Measurements from ENCODE around the gene C1QL4. TPM values are rescaled to one million over a fixed set of nuclear protein-coding genes. Genes with fewer than 3 reads are reported as not detected.

C1QL4 gene
- total and polyA plus RNA-seq, 5 donors: not detected

GRCh38 chr12:49332891-49333371, 4.1 kb downstream of the C1QL4 start:
- Histone ChIP-seq H3K4me3 (ENCODE audit: low read length) (no peak overlapping the region), H3K27ac (ENCODE audit: low read length) (no peak overlapping the region), H3K4me1 (ENCODE audit: control insufficient read depth, insufficient read depth, low read length) (peaks cover 2% of the 10 kb centered on the region), H3K9me3 (ENCODE audit: control insufficient read depth, low read length) (no peaks in the 10 kb centered on the region), H3K27me3 (ENCODE audit: control insufficient read depth, insufficient read depth) (no peaks in the 10 kb centered on the region)
- no peak for ATAC-seq
- 29% methylated on average over 40 of the region's 40 CpGs for WGBS
- DNase-seq: no peak
- intact Hi-C loops (cut with DNase I): loop anchor here in 1 of 4 donors (10.0 kb wide), 1 partner anchor 48 kb away; no protein-coding TSS in a partner anchor

GRCh38 chr12:49332441-49332861, 4.5 kb downstream of the C1QL4 start:
- H3K27ac ChIP-seq (ENCODE audit: low read length): no peak overlapping the region
- WGBS: 72% methylated on average over 17 of the region's 17 CpGs
- no peaks in the 10 kb centered on the region for H3K9me3 ChIP-seq (ENCODE audit: control insufficient read depth, low read length)
- H3K4me3 ChIP-seq (ENCODE audit: low read length): no peak overlapping the region
- no peak for DNase-seq
- peaks cover 2% of the 10 kb centered on the region for H3K4me1 ChIP-seq (ENCODE audit: control insufficient read depth, insufficient read depth, low read length)
- intact Hi-C loops (cut with DNase I): loop anchor here in 1 of 4 donors (10.0 kb wide), 1 partner anchor 48 kb away; no protein-coding TSS in a partner anchor
- ATAC-seq: no peak
- no peaks in the 10 kb centered on the region for H3K27me3 ChIP-seq (ENCODE audit: control insufficient read depth, insufficient read depth)

GRCh38 chr12:49331380-49332222, 5.4 kb downstream of the C1QL4 start:
- no peaks in the 10 kb centered on the region for H3K9me3 ChIP-seq (ENCODE audit: control insufficient read depth, low read length)
- peak; percentile 74 to 85 (median 85) for DNase-seq
- WGBS: 40% methylated on average over 11 of the region's 11 CpGs
- H3K4me3 ChIP-seq (ENCODE audit: low read length): no peak overlapping the region
- intact Hi-C loops (cut with DNase I): loop anchor here in 1 of 4 donors (10.0 kb wide), 1 partner anchor 47 kb away; no protein-coding TSS in a partner anchor
- H3K27me3 ChIP-seq (ENCODE audit: control insufficient read depth, insufficient read depth): no peaks in the 10 kb centered on the region
- H3K4me1 ChIP-seq (ENCODE audit: control insufficient read depth, insufficient read depth, low read length): no peaks in the 10 kb centered on the region
- peak; percentile 81 for ATAC-seq
- H3K27ac ChIP-seq (ENCODE audit: low read length): no peak overlapping the region

GRCh38 chr12:49330631-49331379, 6.2 kb downstream of the C1QL4 start:
- no peaks in the 10 kb centered on the region for H3K9me3 ChIP-seq (ENCODE audit: control insufficient read depth, low read length)
- DNase-seq (no peak), ATAC-seq (no peak)
- H3K27me3 ChIP-seq (ENCODE audit: control insufficient read depth, insufficient read depth): no peaks in the 10 kb centered on the region
- no peak overlapping the region for H3K27ac ChIP-seq (ENCODE audit: low read length)
- 77% methylated on average over 14 of the region's 14 CpGs for WGBS
- no peaks in the 10 kb centered on the region for H3K4me1 ChIP-seq (ENCODE audit: control insufficient read depth, insufficient read depth, low read length)
- intact Hi-C loops (cut with DNase I): loop anchor here in 1 of 4 donors (10.0 kb wide), 1 partner anchor 46 kb away; no protein-coding TSS in a partner anchor
- no peak overlapping the region for H3K4me3 ChIP-seq (ENCODE audit: low read length)

GRCh38 chr12:49330032-49330619, 6.9 kb downstream of the C1QL4 start:
- Histone ChIP-seq H3K27ac (ENCODE audit: low read length) (no peak overlapping the region), H3K9me3 (ENCODE audit: control insufficient read depth, low read length) (no peaks in the 10 kb centered on the region), H3K27me3 (ENCODE audit: control insufficient read depth, insufficient read depth) (no peaks in the 10 kb centered on the region), H3K4me1 (ENCODE audit: control insufficient read depth, insufficient read depth, low read length) (no peaks in the 10 kb centered on the region), H3K4me3 (ENCODE audit: low read length) (no peak overlapping the region)
- DNase-seq (no peak), ATAC-seq (no peak)
- WGBS: 88% methylated on average over 7 of the region's 7 CpGs
- intact Hi-C loops (cut with DNase I): loop anchor here in 1 of 4 donors (10.0 kb wide), 1 partner anchor 45 kb away; no protein-coding TSS in a partner anchor

GRCh38 chr12:49328816-49329215, 8.2 kb downstream of the C1QL4 start:
- Histone ChIP-seq H3K4me1 (ENCODE audit: control insufficient read depth, insufficient read depth, low read length) (no peaks in the 10 kb centered on the region), H3K4me3 (ENCODE audit: low read length) (no peak overlapping the region), H3K27me3 (ENCODE audit: control insufficient read depth, insufficient read depth) (no peaks in the 10 kb centered on the region), H3K27ac (ENCODE audit: low read length) (no peak overlapping the region), H3K9me3 (ENCODE audit: control insufficient read depth, low read length) (no peaks in the 10 kb centered on the region)
- ATAC-seq (no peak), DNase-seq (peak in 1 of 3 donors; percentile 37)
- intact Hi-C loops (cut with DNase I): no loop called here
- WGBS: 96% methylated on average over 12 of the region's 12 CpGs

GRCh38 chr12:49327887-49328286, 9.1 kb downstream of the C1QL4 start:
- H3K4me3 ChIP-seq (ENCODE audit: low read length): no peak overlapping the region
- H3K27me3 ChIP-seq (ENCODE audit: control insufficient read depth, insufficient read depth): no peaks in the 10 kb centered on the region
- H3K27ac ChIP-seq (ENCODE audit: low read length): no peak overlapping the region
- no peaks in the 10 kb centered on the region for H3K4me1 ChIP-seq (ENCODE audit: control insufficient read depth, insufficient read depth, low read length)
- no peaks in the 10 kb centered on the region for H3K9me3 ChIP-seq (ENCODE audit: control insufficient read depth, low read length)
- no peak for DNase-seq
- 98% methylated on average over 2 of the region's 2 CpGs for WGBS
- no peak for ATAC-seq
- intact Hi-C loops (cut with DNase I): no loop called here

- H3K27me3 ChIP-seq (ENCODE audit: control insufficient read depth, insufficient read depth): no peaks in the 10 kb centered on the region
- intact Hi-C loops (cut with DNase I): no loop called here
- H3K9me3 ChIP-seq (ENCODE audit: control insufficient read depth, low read length): no peaks in the 10 kb centered on the region
- no peak overlapping the region for H3K27ac ChIP-seq (ENCODE audit: low read length)
- ATAC-seq (no peak), DNase-seq (no peak)
- H3K4me1 ChIP-seq (ENCODE audit: control insufficient read depth, insufficient read depth, low read length): no peaks in the 10 kb centered on the region
- no peak overlapping the region for H3K4me3 ChIP-seq (ENCODE audit: low read length)
These were observed 9.6 kb downstream of the C1QL4 start for GRCh38 chr12:49327368-49327767.

GRCh38 chr12:49325606-49326005, 11.4 kb downstream of the C1QL4 start:
- H3K4me3 ChIP-seq (ENCODE audit: low read length): no peak overlapping the region
- no peak for DNase-seq
- H3K4me1 ChIP-seq (ENCODE audit: control insufficient read depth, insufficient read depth, low read length): no peaks in the 10 kb centered on the region
- no peaks in the 10 kb centered on the region for H3K27me3 ChIP-seq (ENCODE audit: control insufficient read depth, insufficient read depth)
- intact Hi-C loops (cut with DNase I): no loop called here
- no peaks in the 10 kb centered on the region for H3K9me3 ChIP-seq (ENCODE audit: control insufficient read depth, low read length)
- no peak overlapping the region for H3K27ac ChIP-seq (ENCODE audit: low read length)
- no peak for ATAC-seq
- WGBS: 92% methylated on average over 6 of the region's 6 CpGs

- H3K27ac ChIP-seq (ENCODE audit: low read length): no peak overlapping the region
These were observed 13.4 kb downstream of the C1QL4 start for GRCh38 chr12:49323524-49324097.

More at GRCh38 chr12:49323524-49324097, 13.4 kb downstream of the C1QL4 start:
- WGBS: 12% methylated on average over 19 of the region's 19 CpGs
- no peaks in the 10 kb centered on the region for H3K4me1 ChIP-seq (ENCODE audit: control insufficient read depth, insufficient read depth, low read length)
- peak overlapping the region; percentile 40 for H3K4me3 ChIP-seq (ENCODE audit: low read length)
- DNase-seq (peak in 1 of 3 donors; percentile 33), ATAC-seq (no peak)
- no peaks in the 10 kb centered on the region for H3K27me3 ChIP-seq (ENCODE audit: control insufficient read depth, insufficient read depth)
- intact Hi-C loops (cut with DNase I): no loop called here
- no peaks in the 10 kb centered on the region for H3K9me3 ChIP-seq (ENCODE audit: control insufficient read depth, low read length)
